GM23338 (cell line): Measurements from ENCODE around the gene CTNNA3. TPM values are rescaled to one million over a fixed set of nuclear protein-coding genes. Genes with fewer than 3 reads are reported as not detected.

Experiments
- ATAC-seq: fragments of 200-7000 bp; cut with Tn5 transposase; 3 replicates; pipeline ENCODE4 v1.9.1; 2020
- DNase-seq: peaks from one replicate; pipeline ENCODE4 v3.0.0-alpha.2; 2015; ENCODE audit warnings: low spot score
- H2AFZ ChIP-seq: fragments of 200-600 bp; sonication (generic); 2 replicates; pipeline ENCODE4 v1.8.0; 2016; ENCODE audit warnings: antibody characterized with exemption, mild to moderate bottlenecking, moderate library complexity
- H3F3A ChIP-seq: fragments of 200-600 bp; sonication (generic); replicated peaks from 2 replicates; pipeline ENCODE4 v1.8.0; 2017; ENCODE audit warnings: antibody characterized with exemption, mixed run types, low read depth
- H3K27ac ChIP-seq: fragments of 200-600 bp; sonication (generic); 2 replicates; pipeline ENCODE4 v1.6.1; 2016; ENCODE audit warnings: low read depth
- H3K27me3 ChIP-seq: fragments of 200-600 bp; sonication (generic); 2 replicates; pipeline ENCODE4 v1.8.0; 2016; ENCODE audit warnings: mild to moderate bottlenecking, mixed run types, moderate library complexity; ENCODE audit not compliant: insufficient read depth
- H3K36me3 ChIP-seq: fragments of 200-600 bp; sonication (generic); 2 replicates; pipeline ENCODE4 v1.8.0; 2016; ENCODE audit warnings: mild to moderate bottlenecking; ENCODE audit not compliant: insufficient read depth
- H3K4me1 ChIP-seq: fragments of 200-600 bp; sonication (generic); 2 replicates; pipeline ENCODE4 v1.8.0; 2016; ENCODE audit warnings: mild to moderate bottlenecking, moderate library complexity; ENCODE audit not compliant: insufficient read depth
- H3K4me2 ChIP-seq: fragments of 200-600 bp; sonication (generic); 2 replicates; pipeline ENCODE4 v1.7.1; 2017; ENCODE audit warnings: mixed run types
- H3K4me3 ChIP-seq: fragments of 200-600 bp; sonication (generic); 2 replicates; pipeline ENCODE4 v1.6.1; 2016; ENCODE audit warnings: mixed run types
- H3K79me2 ChIP-seq: fragments of 200-600 bp; sonication (generic); replicated peaks from 2 replicates; pipeline ENCODE4 v1.8.0; 2017; ENCODE audit warnings: mild to moderate bottlenecking; ENCODE audit not compliant: insufficient read depth
- H3K9me2 ChIP-seq: fragments of 200-600 bp; sonication (generic); 2 replicates; pipeline ENCODE4 v1.8.0; 2017; ENCODE audit not compliant: insufficient read depth
- H4K20me1 ChIP-seq: fragments of 200-600 bp; sonication (generic); replicated peaks from 2 replicates; pipeline ENCODE4 v1.8.0; 2017; ENCODE audit warnings: mild to moderate bottlenecking; ENCODE audit not compliant: insufficient read depth
- H3K27ac Mint-ChIP-seq: 2 replicates; pipeline ENCODE4 v1.8.0; 2020; ENCODE audit warnings: inconsistent platforms, mild to moderate bottlenecking, moderate library complexity, mixed read lengths
- H3K27me3 Mint-ChIP-seq: 3 replicates; pipeline ENCODE4 v1.8.0; 2022; ENCODE audit warnings: low read depth, mild to moderate bottlenecking, moderate library complexity, mixed read lengths, inconsistent platforms; ENCODE audit not compliant: insufficient read depth, poor library complexity
- H3K36me3 Mint-ChIP-seq: 3 replicates; pipeline ENCODE4 v1.8.0; 2021; ENCODE audit warnings: low read depth, mild to moderate bottlenecking, inconsistent platforms, moderate library complexity, mixed read lengths
- H3K4me1 Mint-ChIP-seq: 3 replicates; pipeline ENCODE4 v1.8.0; 2020; ENCODE audit warnings: mild to moderate bottlenecking, inconsistent platforms, mixed read lengths
- H3K4me3 Mint-ChIP-seq: 3 replicates; pipeline ENCODE4 v1.8.0; 2021; ENCODE audit warnings: moderate library complexity, mild to moderate bottlenecking, inconsistent platforms, mixed read lengths
- H3K9me3 Mint-ChIP-seq: 3 replicates; pipeline ENCODE4 v1.8.0; 2020; ENCODE audit warnings: moderate library complexity, mild to moderate bottlenecking, inconsistent platforms, mixed read lengths
- CREB1 ChIP-seq: fragments of 250-450 bp; sonication (Bioruptor Pico); IDR thresholded peaks from 2 replicates; pipeline ENCODE4 v1.5.0; 2020; ENCODE audit warnings: low read depth, mild to moderate bottlenecking, moderate library complexity
- CTCF ChIP-seq, 2 experiments: fragments of 200-600 bp in 1 of 2; sonication (generic) in 1 of 2; conservative IDR thresholded peaks; 2 replicates each; pipeline versions ENCODE4 v1.5.1 to v1.6.1; 2016 to 2017; ENCODE audit warnings: antibody characterized with exemption in 2 of 2, low read depth in 2 of 2, mild to moderate bottlenecking in 2 of 2, moderate library complexity in 1 of 2
- ETS1 ChIP-seq: IDR thresholded peaks from 2 replicates; pipeline ENCODE4 v1.6.1; 2016; ENCODE audit warnings: antibody characterized with exemption
- EZH2 ChIP-seq: fragments of 200-600 bp; sonication (generic); IDR thresholded peaks from one replicate; pipeline ENCODE4 v1.8.0; 2017; ENCODE audit warnings: antibody characterized with exemption, mild to moderate bottlenecking, low read depth; ENCODE audit not compliant: unreplicated experiment
- EZH2phosphoT487 ChIP-seq: fragments of 200-600 bp; sonication (generic); IDR thresholded peaks from one replicate; pipeline ENCODE4 v1.8.1; 2018; ENCODE audit warnings: antibody characterized with exemption; ENCODE audit not compliant: unreplicated experiment
- JUNB ChIP-seq: IDR thresholded peaks from one replicate; pipeline ENCODE4 v1.6.1; 2016; ENCODE audit warnings: antibody characterized with exemption; ENCODE audit not compliant: unreplicated experiment
- NANOG ChIP-seq: IDR thresholded peaks from 2 replicates; pipeline ENCODE4 v1.6.1; 2016; ENCODE audit warnings: antibody characterized with exemption, borderline replicate concordance
- POLR2AphosphoS5 ChIP-seq: IDR thresholded peaks from 2 replicates; pipeline ENCODE4 v1.6.1; 2016; ENCODE audit warnings: antibody characterized with exemption, low read depth
- REST ChIP-seq: IDR thresholded peaks from one replicate; pipeline ENCODE4 v1.6.1; 2018; ENCODE audit warnings: antibody characterized with exemption; ENCODE audit not compliant: unreplicated experiment
- STAT1 ChIP-seq: IDR thresholded peaks from one replicate; pipeline ENCODE4 v1.6.1; 2016; ENCODE audit warnings: antibody characterized with exemption; ENCODE audit not compliant: unreplicated experiment
- ZNF114 ChIP-seq: fragments of 250-450 bp; sonication (Bioruptor Pico); IDR thresholded peaks from 2 replicates; pipeline ENCODE4 v1.5.0; 2020; ENCODE audit warnings: mild to moderate bottlenecking, moderate library complexity
- ZNF462 ChIP-seq: fragments of 250-450 bp; sonication (Bioruptor Pico); IDR thresholded peaks from 2 replicates; pipeline ENCODE4 v1.5.0; 2020; ENCODE audit warnings: mild to moderate bottlenecking, moderate library complexity
- polyA plus RNA-seq: library from polyadenylated mRNA; unstranded; fragments of >200 nt; fragmentation: Nextera tagmentation; extraction: Ambion mirVana; gene quantifications from 2 replicates; pipeline ENCODE4 v1.2.1, GENCODE V29; 2016
- total RNA-seq: library from RNA; depleted of rRNA; stranded (reverse); fragments of >200 nt; shearing (Covaris generic); gene quantifications from 2 replicates; pipeline ENCODE4 v1.2.3, GENCODE V29; 2014

The CTNNA3 gene
- total and polyA plus RNA-seq, 2 experiments from 2014 or later = 0.71 to 3.3 TPM

- TF ChIP-seq ZNF462 (CRISPR knock-in tag) (no peak), EZH2 (no peak), POLR2AphosphoS5 (no peak), STAT1 (no peak), EZH2phosphoT487 (no peak), NANOG (no peak)
These were observed 17.5 kb downstream of the CTNNA3 start (continued) for GRCh38 chr10:67678335-67678974.

GRCh38 chr10:67676208-67676825 is 19.7 kb downstream of the CTNNA3 start:
- H3K79me2 ChIP-seq = no peaks in the 10 kb centered on the region
- no peaks in the 10 kb centered on the region for H3K36me3 Mint-ChIP-seq
- H3K27ac ChIP-seq = no peak overlapping the region
- no peak overlapping the region for H3K4me3 ChIP-seq
- H3K9me2 ChIP-seq = no peaks in the 10 kb centered on the region
- no peaks in the 10 kb centered on the region for H3K27me3 ChIP-seq
- H3K27ac Mint-ChIP-seq = no peak overlapping the region
- ATAC-seq = no peak
- H4K20me1 ChIP-seq = no peaks in the 10 kb centered on the region
- H3K4me1 ChIP-seq = no peaks in the 10 kb centered on the region
- no peaks in the 10 kb centered on the region for H3K9me3 Mint-ChIP-seq
- no peaks in the 10 kb centered on the region for H3K27me3 Mint-ChIP-seq
- peak overlapping the region; percentile 80 for H2AFZ ChIP-seq
- H3K4me3 Mint-ChIP-seq = no peak overlapping the region
- no peak for DNase-seq
- H3K4me1 Mint-ChIP-seq = peaks cover 7% of the 10 kb centered on the region; the same call in 2 of the 3 replicates
- no peaks in the 10 kb centered on the region for H3K36me3 ChIP-seq
- H3K4me2 ChIP-seq = no peak overlapping the region
- H3F3A ChIP-seq = no peaks in the 10 kb centered on the region
- no peak for TF ChIP-seq ETS1
- TF ChIP-seq REST = no peak
- no peak for TF ChIP-seq CREB1 (CRISPR knock-in tag)
- TF ChIP-seq JUNB = no peak
- no peak for TF ChIP-seq NANOG
- no peak for TF ChIP-seq ZNF114 (CRISPR knock-in tag)
- no peak for TF ChIP-seq EZH2
- no peak for TF ChIP-seq POLR2AphosphoS5
- TF ChIP-seq CTCF (conservative IDR thresholded peaks at IDR 0.05; ENCODE audit: low read depth in 2 of 2) = no peak
